PFSK-1 (cell line): Measurements from ENCODE around the gene FOXN3.

Source experiments
- FOXP2 ChIP-seq: optimal IDR thresholded peaks from 2 replicates; pipeline ENCODE3; 2011; ENCODE audit warnings: borderline replicate concordance, control low read depth, inconsistent platforms; ENCODE audit not compliant: insufficient read depth; ENCODE audit errors: extremely low read length, extremely low read depth
- POLR2AphosphoS5 ChIP-seq: IDR thresholded peaks from 2 replicates; pipeline ENCODE4 v1.6.1; 2012; ENCODE audit warnings: low read depth, mild to moderate bottlenecking, control low read depth, low read length, moderate library complexity
- SIN3A ChIP-seq: IDR thresholded peaks from 2 replicates; pipeline ENCODE4 v1.6.1; 2012; ENCODE audit warnings: mild to moderate bottlenecking, low read length, moderate library complexity, borderline replicate concordance; ENCODE audit not compliant: insufficient read depth
- TAF1 ChIP-seq: IDR thresholded peaks from 2 replicates; pipeline ENCODE4 v1.6.1; 2012; ENCODE audit warnings: low read length, control low read depth, borderline replicate concordance; ENCODE audit not compliant: insufficient read depth
- TF ChIP-seq, protein P1 (sequence below), 2 experiments: IDR thresholded peaks; 2 replicates each; pipeline versions ENCODE4 v1.6.1 to v1.8.0; 2011 to 2012; ENCODE audit warnings: low read depth in 2 of 2, low read length in 2 of 2, control low read depth in 1 of 2, inconsistent platforms in 1 of 2, mild to moderate bottlenecking in 1 of 2, moderate library complexity in 1 of 2; ENCODE audit not compliant: insufficient read depth in 1 of 2

The FOXN3 gene

DNA sequence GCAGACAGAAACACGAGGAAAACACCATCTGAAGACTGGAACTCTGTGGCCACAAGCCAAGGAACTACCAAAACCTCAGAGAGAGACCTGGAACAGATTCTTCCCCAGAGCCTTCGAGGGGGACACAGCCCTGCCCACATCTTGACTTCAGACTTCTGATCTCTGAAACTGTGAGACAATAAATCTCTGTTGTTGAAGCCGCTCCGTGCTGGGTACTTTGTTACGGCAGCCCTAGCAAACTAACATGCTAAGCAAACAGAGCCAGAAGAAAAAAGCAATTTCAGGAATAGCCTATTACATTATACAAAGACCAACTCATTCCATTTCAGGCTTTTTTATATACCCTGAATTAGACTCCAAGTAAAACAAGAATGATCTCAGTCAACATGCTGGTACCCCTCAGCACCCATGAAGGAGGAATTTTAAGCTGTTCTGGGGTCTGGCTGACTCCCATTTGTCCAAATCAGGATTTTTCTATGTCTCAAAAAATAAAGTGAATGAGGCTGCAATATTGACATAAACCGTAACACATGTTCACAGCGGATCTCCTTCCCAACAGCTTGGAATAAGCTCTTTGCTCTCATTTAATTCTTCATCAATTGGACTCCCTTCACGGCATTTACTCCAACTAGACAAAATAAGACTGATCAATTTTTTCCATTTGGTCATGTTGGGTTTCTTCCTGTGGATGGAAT is 190.1 kb downstream of the FOXN3 start:
- TF ChIP-seq TAF1 (no peak), SIN3A (no peak), POLR2AphosphoS5 (no peak)

DNA sequence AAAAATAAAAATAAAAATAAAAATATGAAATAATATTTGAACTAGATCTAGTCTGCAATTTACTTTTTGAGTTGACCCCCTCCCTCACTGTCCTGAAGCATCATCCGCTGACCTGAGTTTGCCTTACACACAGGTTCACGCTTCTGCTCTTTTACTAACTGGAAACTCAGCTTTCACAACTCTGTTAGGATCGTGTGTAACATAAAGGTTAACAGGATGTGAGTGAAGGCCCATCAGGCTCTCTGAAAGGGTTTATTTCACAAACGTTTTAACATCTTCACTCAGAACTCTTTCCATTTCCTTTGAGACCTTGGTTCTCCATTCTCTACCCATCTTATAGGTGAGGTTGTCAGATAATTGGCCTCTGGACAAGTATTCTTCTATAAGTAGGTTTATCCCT is 191.4 kb downstream of the FOXN3 start:
- TF ChIP-seq, protein P1, sequence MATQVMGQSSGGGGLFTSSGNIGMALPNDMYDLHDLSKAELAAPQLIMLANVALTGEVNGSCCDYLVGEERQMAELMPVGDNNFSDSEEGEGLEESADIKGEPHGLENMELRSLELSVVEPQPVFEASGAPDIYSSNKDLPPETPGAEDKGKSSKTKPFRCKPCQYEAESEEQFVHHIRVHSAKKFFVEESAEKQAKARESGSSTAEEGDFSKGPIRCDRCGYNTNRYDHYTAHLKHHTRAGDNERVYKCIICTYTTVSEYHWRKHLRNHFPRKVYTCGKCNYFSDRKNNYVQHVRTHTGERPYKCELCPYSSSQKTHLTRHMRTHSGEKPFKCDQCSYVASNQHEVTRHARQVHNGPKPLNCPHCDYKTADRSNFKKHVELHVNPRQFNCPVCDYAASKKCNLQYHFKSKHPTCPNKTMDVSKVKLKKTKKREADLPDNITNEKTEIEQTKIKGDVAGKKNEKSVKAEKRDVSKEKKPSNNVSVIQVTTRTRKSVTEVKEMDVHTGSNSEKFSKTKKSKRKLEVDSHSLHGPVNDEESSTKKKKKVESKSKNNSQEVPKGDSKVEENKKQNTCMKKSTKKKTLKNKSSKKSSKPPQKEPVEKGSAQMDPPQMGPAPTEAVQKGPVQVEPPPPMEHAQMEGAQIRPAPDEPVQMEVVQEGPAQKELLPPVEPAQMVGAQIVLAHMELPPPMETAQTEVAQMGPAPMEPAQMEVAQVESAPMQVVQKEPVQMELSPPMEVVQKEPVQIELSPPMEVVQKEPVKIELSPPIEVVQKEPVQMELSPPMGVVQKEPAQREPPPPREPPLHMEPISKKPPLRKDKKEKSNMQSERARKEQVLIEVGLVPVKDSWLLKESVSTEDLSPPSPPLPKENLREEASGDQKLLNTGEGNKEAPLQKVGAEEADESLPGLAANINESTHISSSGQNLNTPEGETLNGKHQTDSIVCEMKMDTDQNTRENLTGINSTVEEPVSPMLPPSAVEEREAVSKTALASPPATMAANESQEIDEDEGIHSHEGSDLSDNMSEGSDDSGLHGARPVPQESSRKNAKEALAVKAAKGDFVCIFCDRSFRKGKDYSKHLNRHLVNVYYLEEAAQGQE (IDR thresholded peaks at IDR 0.05; ENCODE audit: insufficient read depth in 1 of 2, low read depth in 2 of 2, low read length in 2 of 2) = no peak
- TF ChIP-seq TAF1 (no peak), FOXP2 (no peak), POLR2AphosphoS5 (no peak), SIN3A (no peak)

DNA sequence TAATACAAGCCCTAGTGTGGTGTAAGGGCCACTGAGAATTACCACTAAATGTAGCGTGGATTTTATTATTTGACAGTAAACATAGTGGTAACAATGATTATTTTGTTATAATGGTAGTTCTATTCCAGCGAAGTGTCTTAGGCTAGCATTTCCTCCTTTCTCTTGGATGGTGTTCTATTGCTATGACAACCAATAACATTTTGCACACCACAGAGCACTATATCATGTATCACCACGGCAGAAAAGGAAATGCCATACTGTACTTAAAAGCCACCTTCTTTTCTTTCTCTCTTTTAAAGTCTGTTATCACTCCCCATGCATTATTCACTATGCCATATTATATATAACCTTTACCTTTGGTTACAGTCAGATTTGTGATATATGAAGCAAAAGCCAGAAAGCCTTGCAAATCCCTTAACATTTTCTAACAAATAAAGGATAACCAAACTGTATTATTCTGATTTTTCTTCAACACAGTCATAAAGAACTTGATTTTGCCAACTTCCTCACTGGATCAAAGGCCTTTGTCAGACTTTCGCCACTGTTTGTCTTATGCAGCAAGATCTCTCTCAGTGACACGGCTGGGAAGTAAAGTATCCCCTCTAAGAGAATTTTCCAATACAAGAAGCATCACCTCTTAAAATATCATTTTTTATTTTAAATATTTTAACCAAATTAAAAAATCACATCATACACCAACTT is 195.8 kb downstream of the FOXN3 start:
- TF ChIP-seq FOXP2 (no peak), POLR2AphosphoS5 (no peak)
- TF ChIP-seq, protein P1 (IDR thresholded peaks at IDR 0.05; ENCODE audit: insufficient read depth in 1 of 2, low read depth in 2 of 2, low read length in 2 of 2) = no peak

DNA sequence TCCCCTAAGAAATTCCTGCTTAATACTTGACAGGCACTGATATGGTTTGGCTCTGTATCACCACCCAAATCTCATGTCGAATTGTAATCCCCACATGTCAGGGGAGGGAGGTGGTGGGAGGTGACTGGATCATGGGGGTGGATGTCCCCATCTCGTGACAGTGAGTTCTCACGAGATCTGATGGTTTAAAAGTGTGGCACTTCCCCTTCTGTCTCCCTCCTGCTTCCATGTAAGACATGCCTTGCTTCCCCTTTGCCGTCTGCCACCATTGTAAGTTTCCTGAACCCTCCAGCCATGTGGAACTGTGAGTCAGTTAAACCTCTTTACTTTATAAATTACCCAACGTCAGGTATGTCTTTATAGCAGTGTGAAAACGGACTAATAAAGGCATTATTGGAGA is 198.0 kb downstream of the FOXN3 start:
- TF ChIP-seq, protein P1 (IDR thresholded peaks at IDR 0.05; ENCODE audit: insufficient read depth in 1 of 2, low read depth in 2 of 2, low read length in 2 of 2) = no peak
- TF ChIP-seq TAF1 (no peak), SIN3A (no peak), POLR2AphosphoS5 (no peak), FOXP2 (no peak)

DNA sequence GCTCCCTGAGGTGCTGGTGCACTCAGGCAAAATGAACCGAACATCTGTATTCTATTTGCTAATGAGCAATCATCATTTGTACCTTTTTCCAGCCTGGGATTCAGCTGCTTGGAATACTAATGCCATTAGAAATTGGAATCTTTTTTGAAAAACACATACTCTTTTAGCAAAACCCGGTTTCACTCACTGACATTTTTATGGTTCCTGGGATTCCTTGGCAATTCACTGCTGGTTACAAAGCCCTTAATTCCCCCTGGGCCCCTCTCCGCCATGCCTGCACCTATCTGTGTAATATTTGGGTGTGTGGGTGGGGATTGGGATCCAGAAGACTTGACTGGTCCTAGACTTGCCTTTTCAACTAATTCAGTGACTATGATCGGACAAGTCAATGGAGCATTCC is 199.1 kb downstream of the FOXN3 start:
- TF ChIP-seq TAF1 (no peak), SIN3A (no peak), POLR2AphosphoS5 (no peak), FOXP2 (no peak)
- TF ChIP-seq, protein P1 (IDR thresholded peaks at IDR 0.05; ENCODE audit: insufficient read depth in 1 of 2, low read depth in 2 of 2, low read length in 2 of 2) = no peak
